NCI-H2196 treated with DMSO at 0.1 percent for 48 hours (cell line): Measurements from ENCODE around the gene TTLL5.

Experiments
- DNase-seq: peaks from one replicate; lab custom pipeline; 2025; ENCODE audit not compliant: unreplicated experiment; lab: John Stamatoyannopoulos, UW

Gene TTLL5

DNA sequence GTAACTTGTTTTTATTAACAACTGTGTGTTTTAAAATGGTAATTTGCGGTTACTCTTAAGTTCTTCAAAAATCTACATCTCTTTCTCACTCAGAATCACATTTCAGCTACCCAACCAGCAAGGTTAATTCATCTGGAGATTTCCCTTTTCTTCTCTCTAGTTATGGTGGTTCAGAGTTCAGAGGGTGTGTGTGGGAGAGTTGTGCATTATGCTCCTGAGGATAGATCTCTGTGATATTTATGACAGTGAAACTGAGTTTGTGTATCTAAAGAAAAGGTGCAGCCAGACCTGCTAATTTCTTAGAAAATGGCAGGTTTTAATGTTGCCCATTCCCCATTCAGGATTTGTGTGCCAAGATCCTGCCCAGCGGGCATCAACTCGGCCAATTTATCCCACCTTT, 73.8 kb downstream of the TTLL5 start:
- no peak for DNase-seq

DNA sequence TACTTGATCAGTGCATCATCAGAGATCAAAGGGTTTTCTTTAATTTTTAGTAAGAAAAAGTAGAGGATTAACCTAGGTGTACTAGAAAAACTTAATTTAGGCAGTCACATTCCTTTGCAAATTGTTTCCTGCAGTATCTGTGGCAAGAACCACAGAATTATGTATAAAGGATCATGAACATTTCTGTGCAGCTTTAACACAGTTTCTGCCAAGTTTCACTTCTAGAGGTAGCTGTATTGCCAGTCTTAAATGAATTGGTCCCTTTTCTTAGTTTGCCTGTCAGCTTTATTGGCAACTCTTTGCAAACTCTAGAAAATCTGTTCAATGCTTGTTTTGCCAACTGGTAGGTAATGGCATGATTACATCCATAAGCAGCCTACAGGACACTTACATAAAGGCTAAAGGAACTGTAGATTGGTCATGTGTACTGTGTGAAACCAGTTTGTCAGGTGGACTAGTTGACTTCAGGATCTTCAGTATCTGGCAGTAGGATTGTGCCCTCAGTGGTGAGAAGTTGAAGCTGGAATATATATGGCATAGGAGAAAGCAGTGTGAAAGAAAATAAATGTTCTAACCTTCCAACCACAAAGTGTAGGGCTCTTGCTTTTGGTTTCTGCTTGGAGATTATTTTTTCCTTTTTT, 75.9 kb downstream of the TTLL5 start:
- DNase-seq: no peak

DNA sequence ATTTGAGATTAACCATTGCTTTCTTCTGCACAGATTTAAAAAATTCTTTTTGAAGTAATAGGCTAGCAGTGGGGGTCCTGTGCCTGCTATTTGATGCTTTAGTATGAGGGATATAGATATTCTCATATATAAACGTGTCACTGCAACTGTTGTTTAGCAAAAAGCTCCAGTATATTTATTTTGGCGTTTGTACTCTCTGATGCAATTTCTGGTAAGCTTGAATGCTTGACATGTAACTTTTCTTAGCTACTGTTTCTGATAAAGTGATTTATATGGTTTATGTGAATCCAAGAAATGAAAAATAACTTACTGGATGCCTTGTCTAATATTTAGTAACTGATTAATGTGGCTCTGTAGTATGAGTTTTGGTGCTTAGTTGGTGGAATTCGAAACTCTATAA, 77.1 kb downstream of the TTLL5 start:
- DNase-seq: no peak

DNA sequence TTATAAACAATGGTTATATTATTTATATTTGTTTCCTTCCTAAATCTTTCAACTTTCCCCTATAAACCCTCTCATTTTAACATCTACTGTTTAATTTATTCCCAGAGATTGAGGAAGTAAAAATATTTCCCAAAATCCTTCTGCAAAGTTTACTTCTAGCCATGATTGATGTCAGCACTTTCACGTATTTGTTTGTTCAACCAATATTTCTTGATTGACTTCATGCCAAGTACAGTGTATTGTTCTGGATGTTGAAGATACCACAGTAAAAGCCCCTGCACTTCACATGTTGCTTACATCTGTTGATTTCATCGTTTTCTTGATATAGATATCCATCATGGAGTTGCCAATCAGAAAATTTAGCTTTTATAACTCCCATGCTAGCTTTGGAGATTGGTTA, 81.8 kb downstream of the TTLL5 start:
- DNase-seq: no peak

DNA sequence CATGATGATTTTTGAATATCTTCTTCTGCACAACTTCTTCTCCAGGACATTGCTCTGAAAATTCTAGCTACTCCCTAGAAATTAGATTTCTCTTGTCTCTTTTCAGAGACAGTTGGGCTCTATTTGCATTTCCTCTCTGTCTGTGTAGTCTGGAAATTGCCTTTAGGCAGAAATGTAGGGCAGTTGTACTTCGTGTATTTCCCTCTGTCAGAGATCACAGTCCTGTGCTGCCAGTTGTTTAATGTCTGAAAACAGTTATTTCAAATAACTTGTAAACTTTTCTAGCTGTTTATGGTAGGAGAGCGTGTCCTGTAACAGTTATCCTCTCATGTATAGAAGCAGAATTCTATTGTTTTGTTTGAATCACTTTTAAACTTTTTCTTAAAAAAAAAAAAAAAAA, 86.9 kb downstream of the TTLL5 start:
- no peak for DNase-seq

DNA sequence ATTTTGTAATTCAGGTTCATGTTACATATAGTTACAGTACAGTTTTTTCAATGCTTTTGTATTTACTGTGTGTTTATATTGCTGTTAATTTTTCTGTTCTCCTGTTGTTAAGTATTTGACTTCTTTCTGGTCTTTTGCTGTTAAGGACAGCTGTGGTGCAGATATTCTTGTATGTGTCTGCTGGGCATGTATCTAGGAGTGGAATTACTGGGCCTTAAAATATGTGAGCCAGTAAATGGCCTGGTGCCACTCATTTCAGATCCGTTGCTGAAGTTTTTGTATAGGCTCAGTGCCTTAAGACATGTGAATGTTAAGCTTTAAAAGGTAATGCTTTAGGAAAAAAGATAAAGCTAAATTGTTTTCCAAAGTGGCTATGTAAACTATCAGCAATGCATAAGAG, 87.3 kb downstream of the TTLL5 start:
- DNase-seq: no peak

DNA sequence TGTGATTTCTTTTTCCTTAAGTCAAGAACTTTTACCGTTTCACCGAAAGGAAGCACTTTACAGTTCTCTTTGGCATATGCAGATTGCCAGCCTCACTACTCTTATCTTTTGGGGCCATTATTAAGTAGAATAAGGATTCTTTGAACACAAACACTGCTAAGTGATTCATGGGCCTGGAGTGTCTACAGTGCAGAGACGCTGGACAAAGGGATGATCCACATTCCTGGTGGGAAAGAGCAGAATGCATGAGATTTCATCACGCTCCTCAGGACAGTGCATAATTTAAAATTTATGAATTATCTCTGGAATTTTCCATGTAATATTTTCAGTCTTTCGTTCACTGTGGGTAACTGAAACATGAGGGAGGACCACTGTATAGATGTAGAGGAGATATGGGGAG, 90.2 kb downstream of the TTLL5 start:
- no peak for DNase-seq

DNA sequence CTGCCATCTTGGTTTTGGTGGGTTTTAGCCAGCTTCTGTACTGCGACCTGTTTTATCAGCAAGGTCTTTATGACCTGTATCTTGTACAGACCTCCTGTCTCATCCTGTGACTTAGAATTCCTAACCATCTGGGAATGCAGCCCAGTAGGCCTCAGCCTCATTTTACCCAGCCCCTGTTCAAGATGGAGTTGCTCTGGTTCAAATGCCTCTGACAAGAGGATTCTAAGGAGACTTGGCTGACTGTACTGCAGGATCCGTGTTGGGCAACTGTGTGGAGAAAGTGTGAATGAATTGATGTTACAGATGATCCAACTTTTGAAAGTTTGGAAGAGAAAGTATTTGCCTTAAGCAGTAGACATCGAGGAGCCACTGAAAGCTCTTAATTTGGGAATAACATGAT, 91.0 kb downstream of the TTLL5 start:
- DNase-seq: no peak

DNA sequence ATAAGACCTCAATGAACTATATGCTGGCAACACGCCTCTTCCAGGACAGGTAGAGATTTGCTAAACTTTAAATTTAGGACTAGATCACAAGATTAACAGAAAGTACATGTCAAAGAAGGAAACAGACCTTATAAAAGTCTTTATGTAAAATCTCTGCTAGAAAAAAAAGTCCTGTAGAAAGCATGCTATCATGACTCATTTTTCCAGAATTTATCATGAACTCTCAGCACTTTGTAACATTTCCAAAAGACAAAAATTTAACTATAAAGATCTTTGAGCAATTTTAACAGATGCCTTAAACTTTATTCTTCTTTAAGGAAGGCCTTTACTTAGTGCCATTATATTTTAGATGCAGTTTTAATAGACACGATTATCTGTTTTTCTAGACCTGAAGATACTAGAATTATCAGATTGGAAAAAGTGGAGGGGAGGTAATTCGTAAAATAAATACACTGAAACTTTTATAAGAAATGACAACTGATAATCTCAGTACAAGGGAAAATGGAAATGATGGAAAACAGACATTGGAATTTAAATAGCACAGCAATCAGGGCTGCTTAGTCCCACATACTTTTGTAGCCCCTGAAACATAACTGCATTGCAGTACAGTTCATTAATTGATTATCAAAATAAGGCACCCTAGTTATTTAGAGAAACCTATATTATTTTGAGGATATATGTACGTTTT, 92.0 kb downstream of the TTLL5 start:
- DNase-seq: no peak

DNA sequence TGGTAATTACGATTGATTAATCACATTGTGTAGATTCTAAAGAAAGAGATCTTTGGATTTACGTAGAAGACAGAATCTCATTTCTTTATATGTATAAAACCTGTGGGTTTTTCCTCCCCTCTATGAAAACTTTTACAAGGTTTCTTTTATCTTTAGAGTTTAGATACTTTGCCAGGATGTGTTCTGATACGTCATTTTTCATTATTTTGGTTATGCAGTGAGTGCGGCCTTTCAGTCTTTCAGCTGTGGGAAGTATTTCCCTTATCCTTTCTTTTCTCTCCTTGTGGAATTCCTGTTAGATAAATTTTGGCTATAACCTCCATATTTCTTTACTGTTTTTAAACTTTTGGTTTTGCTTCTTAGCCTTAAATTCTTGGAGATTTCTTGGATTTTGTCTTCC, 92.7 kb downstream of the TTLL5 start:
- no peak for DNase-seq

DNA sequence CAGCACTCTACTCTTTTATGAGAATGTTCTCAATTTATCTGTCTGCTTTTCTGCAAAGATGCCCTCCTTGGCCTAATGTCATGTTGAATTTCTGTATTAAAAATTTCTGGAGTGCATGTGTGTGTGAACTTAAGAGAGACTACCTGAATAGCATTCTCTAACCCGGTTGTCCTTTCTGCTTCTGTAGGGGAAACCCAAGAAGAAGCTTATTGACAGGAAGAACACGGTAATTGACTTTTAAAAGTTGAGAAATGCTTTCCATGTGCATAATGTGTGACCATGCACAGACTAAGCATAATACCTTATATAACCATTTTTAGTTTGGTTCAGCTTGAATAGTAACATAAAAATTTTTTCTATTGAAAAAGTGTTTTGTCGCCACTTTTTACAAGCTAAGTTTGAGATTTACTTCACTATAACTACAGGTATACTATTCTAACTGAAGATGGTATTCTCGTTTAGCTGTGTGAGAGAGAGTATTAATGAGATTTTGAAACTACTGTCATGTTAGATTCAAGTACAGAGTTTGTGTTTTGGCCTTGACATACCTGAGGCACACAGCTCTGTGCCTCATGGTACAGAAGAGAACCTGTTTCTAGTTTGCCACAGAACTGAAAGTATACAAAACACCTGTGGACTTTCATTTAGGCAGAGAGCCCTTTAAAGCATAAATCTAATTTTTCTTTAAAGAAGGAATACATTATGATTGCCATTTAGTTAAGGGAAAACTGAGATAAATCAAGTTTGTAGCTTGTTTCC, 96.8 kb downstream of the TTLL5 start:
- no peak for DNase-seq

DNA sequence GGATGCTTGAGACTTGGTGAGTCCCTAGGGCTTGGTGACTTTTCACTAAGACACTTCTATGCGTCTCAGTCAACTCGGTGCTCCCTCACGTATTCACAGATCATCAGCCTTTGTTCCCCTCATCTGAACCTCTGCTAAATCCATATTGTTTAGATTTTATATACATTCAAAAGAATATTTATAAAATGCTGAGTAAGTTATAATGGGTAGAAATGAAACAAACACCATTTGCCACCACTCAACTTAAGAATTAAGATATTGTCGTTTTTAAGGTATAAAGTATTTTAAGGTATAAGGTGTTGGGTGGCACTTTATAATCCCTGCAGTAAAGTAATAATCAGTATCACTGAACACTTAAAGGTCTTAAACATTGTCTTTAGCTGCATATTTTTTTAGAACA, 103.0 kb downstream of the TTLL5 start:
- DNase-seq: no peak

DNA sequence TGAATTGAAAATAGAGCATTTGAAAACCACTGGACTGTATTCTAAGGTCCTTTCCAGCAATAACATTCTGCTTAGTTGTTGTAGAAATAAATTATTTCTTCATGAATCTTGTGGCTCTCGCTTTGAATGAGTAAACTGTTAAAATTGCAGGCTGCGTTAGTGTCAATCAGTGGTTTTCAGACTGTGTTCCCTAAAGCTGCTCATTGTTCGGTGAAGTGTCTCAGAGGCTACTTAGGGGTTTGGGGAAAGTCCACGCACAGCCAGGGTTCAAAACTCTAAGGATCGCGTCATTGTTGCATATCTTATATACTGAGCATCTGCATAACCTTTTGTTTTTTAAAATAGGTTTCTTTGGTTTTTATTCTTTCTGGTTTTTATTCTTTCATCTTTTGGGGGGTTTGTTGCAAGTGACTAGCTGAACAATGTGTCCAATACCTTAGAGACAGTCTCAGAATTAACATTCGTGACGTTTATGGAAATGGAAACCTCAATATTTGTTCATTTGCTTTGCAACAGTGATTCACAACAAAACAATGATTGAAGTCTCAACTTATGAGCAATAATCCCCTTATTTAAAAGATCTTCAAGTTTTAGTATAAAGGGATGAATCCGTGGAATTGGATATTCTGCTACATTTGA, 108.1 kb downstream of the TTLL5 start:
- no peak for DNase-seq

DNA sequence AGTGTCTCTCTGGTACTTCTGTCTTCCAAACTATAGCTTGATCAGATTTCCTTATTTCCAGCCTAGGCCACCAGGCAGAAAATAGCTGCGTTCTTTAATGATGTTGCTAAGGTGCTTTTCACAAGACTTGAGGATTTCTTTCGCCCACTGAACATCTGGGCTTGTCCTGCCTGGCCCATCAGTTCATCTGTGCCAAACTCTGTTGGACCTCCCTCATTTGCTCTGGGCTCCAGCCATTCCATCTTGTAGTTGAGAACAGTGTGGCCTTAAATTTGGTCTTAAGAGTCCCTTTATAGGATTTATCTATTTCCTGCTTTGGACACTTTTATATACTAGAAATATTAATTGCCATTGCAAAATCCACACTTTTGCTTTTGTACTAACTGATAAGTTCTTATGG, 109.6 kb downstream of the TTLL5 start:
- DNase-seq: no peak

DNA sequence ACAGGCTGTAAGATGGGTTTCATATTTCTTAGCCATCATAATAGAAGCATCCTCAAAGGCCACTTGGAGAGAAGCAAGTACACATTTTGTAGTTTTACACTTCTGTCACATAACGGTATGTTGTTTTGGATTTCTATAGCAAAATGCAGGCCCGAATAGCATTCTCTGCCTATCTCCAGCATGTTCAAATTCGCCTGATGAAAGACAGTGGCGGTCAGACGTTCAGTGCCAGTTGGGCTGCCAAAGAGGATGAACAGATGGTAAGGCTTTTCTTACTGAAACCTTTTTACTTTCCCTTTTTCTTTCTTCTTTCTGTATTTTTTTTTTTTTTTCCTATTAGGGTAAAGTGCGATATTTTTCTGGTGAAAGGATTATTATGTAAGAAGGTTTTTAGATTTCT, 110.5 kb downstream of the TTLL5 start:
- no peak for DNase-seq

DNA sequence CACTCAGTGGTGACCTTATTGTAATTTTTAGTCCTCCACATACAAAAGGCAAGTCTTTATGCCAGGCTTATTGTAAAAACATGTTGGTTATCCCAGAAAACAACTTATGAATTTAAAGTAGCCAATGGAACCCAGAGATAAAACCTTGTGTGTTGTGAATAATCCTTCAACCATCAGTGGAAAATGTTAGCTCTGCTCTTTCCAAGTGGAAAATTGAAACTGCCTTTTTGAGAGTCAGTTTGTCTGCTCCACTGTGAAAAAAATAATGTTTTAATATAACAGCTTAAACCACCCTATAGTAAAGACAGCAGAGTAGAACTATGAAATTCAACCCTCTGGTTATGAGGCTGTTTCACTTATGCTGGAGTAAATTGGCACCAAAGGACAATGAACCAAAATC, 112.0 kb downstream of the TTLL5 start:
- DNase-seq: no peak

DNA sequence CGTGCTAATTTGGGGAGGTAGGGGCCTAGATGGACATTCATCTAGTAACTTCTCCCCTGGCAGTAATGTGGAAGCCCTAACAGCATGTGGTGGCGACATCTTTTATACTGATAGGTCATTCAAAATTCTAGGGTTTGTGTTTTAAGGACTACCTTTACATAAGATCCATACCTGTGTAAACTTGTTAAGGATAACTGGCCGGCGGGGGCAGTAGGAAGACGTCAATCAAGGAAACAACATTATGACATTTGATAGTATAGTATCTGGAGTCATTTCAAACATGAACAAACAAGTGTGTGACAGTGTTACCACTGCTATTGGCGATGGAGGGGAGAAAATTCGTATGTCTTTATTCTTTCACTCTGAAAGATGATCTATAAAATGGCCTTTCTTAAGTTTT, 120.0 kb downstream of the TTLL5 start:
- DNase-seq: no peak

DNA sequence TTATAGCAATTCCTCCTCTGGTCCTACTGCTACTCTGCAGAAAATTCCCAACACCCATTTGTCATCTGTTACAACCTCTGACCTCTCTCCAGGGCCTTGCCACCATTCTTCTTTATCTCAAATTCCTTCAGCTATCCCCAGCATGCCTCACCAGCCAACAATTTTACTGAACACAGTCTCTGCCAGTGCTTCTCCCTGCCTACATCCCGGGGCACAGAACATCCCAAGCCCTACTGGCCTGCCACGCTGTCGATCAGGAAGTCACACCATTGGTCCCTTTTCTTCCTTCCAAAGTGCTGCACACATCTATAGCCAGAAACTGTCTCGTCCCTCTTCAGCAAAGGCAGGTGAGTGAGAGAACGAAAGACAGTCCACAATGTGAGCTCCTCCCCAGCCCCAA, 122.1 kb downstream of the TTLL5 start:
- no peak for DNase-seq

DNA sequence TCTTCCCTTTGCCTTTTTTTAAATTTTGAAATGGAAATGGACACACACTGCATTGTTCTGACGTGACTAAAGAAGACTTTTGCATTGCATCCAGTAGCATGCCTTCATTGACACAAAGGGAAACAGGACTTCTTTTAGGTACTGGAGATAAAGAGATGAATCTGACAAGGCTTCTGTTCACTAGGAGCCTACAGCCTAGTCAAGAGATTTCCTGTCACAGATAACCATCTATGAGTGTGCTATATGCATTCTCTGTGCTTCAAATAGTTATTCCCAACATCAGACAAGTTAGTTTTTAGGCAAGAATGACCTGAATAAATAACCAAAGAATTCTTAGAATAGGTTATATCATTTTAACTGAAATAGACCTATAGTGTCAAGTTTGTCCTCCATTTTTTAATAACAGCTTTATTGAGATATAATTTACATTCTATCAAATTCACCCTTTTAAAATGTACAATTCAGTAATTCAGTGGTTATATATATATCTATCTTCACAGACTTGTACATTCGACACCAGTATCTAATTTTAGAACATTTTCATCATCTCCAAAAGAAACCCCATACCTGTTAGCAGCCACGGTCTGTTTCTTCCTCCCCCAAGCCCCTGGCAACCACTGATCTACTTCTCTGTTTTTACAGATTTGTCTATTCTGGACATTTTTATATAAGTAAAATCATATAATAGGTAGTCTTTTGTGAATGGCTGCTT, 122.7 kb downstream of the TTLL5 start:
- DNase-seq: no peak

DNA sequence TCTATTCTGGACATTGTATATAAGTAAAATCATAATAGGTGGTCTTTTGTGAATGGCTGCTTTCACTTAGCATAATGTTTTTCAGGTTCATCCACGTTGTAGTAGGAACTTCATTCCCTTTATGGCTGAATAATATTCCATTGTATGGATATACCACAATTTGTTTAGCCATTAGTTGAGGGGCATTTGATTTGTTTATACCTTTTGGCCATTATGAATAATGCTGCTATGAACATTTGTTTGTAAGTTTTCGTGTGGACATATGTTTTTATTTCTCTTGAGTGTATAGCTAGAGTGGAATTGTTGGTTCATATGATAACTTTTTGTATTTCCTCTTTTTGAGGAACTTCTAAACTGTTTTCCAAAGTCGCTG, 123.3 kb downstream of the TTLL5 start:
- DNase-seq: no peak

DNA sequence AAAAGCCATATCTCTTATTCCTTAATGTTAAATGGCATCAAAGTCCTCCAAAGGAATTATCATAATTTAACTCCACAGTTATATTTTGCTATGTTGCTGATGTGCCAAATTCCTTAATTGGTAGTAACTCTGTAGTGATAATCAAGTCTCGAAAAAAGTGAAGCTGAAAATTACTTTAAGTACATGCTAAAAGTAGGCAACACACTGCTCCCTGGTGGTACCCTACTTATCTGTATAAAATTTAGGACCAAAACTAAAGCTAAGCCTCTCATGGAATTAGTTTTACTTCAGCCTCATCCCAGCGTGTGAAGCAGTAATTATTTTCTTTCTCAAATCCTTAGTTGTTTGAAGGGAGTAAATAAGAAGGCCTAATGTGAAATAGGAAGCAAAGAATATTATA, 132.8 kb downstream of the TTLL5 start:
- DNase-seq: no peak
